GM15510 (cell line): ENCODE data around the gene DOCK7.

Experiments
- POLR2A ChIP-seq: IDR thresholded peaks from 3 replicates; pipeline ENCODE4 v1.6.1; 2011; ENCODE audit warnings: borderline replicate concordance; ENCODE audit not compliant: insufficient read length; ENCODE audit errors: extremely low read depth

The DOCK7 gene

DNA sequence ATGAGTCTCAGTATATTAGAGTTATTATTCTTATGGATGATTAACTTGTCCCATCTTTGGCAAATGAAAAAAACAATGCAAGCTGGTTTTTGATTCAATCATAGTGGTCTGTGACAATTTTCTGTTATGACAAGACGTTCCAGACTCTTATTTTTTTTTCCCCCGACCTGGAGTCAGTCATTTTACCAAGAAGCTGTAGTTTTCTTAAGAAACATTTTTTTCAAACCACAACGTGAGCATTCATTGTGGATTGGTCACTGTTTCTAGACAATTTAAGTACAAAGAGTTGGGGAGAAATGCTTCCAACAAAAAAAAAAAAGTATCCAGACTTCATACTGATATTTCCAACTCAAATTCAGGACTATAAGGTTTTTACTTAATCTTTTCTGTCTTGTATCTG lies 98.9 kb downstream of the DOCK7 start:
- no peak for TF ChIP-seq POLR2A

DNA sequence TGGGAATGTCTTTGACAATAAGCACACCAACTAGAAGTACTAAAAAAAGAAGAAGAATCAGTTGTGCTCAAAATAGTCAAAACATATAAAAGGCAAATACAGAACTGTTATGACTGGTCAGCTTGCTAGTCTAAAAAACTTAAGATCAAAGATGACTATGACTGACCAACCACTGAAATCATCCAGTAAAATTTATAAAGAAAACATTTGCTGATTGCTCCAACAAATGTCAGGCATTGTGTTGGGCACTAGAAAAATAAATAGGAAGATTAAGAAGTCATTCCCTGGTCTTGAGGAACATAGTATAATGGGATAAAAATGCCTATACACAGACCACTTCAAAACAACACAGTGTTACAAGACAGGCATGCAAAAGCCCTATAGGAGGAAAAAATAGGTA lies 100.2 kb downstream of the DOCK7 start:
- TF ChIP-seq POLR2A, result no peak

DNA sequence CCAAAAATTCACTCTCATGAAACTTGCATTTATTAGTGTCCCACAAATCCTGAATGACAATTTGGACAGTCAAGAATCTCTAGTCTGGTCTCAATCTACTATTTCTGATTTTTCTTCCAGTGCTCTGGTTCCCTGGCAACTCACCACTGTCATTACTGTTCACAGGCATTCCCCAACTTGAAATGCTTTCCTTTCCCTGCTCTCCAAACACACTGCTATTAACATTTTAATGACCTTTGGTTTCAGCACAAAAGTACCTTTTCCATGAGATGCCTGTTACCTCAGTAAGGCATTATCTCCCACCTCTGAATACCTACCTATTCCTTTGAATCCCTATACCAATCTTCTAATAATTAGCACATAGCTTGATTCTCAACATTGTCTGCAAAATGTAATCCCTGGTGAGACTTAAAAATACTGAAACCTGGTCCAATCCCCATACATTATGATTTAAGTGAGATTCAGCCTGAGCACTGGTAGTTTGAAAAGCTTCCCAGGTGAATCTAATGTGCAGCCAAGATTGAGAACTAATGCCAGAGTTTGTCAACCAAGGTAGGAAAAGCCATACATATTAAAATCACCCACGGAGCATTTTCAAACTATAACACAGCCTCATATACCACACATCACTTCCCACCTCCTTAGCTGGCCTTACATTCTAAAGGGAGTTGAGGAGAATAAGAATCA lies 102.6 kb downstream of the DOCK7 start:
- TF ChIP-seq POLR2A, result no peak

DNA sequence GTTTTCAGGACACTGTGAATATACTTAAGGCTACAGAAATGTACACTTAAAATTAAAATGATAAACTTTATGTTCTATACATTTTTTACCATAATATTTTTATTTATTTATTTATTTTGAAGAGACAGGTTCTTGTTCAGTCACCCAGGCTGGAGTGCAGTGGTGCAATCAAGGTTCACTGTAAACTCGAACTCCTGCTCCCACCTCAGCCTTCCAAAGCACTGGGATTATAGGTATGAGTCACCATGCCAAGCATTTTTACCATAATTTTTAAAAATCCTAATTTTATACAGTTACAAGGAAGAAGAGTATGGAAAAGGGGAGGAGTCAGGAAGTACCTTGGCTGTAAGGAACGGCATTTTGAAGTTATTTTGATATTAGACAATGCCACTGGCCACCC lies 114.5 kb downstream of the DOCK7 start:
- no peak for TF ChIP-seq POLR2A

DNA sequence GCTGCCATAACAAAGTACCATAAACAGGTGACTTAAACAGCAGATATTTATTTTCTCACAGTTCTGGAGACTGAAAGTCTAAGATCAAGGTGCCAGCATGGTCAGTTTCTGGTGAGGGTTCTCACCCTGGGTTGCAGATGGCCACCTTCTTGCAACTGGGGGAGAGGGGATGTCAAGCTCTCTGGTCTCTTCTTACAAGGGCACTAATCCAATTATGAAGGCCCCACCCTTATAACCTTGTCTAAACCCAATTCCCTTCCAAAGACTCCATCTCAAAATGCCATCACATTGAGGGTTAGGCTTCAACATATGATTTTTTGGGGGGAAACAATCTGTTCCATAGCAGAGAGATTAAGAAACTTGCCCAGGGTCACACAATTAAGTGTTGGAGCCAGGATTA lies 115.7 kb downstream of the DOCK7 start:
- no peak for TF ChIP-seq POLR2A

DNA sequence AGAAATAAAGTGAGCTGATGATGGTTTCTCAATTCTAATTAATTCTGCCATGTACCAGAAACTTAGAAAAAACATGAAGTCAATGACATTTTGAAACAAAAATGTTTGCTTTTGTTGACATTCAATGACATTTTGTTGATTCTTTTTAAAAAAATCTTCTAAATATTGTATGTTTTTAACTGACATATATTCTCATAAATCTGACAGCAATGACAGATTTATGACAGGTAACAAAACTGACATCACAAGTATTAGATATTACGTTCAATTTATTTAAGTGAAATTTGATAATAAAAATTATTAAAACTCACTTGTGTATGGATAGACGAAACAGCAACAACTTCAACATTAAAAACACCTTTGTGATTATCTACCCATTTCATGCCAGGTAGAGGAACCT lies 126.9 kb downstream of the DOCK7 start:
- TF ChIP-seq POLR2A, result no peak

DNA sequence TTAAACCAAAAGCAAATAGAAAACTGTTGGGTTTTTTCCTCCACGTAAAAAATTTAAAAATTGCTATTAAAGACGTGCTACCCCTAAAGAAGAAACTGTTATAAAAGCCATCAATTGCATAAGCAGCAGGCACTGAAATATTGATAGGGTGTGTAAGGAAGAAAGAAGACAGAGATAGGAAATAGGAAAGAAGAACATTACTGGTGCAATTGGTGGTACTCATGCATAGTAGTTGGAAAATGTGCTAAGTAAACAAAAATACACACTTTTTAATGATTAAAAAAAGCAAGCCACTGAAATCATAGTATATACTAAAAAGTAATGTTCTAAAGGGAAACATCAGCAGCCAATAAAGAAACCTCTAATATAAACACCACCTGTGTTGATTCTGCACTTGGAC lies 143.6 kb downstream of the DOCK7 start:
- no peak for TF ChIP-seq POLR2A

DNA sequence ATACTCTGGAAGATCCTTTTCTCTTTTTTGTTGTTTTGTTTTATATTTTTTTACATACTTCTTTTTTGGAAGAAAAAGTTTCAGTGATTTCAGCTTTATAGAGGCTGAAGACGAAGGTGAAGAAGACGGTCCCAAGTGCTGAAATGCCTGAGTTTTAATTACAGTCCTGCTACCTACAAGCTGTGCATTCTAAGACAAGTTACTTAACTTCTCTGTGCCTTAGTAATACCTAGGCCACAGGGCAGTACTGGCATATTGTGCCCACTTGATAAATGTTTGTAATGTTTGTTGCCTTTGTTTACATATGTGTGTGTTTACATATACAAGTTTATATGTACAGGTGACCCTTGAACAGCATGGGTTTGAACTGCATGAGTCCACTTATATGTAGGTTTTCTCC lies 147.1 kb downstream of the DOCK7 start:
- no peak for TF ChIP-seq POLR2A

DNA sequence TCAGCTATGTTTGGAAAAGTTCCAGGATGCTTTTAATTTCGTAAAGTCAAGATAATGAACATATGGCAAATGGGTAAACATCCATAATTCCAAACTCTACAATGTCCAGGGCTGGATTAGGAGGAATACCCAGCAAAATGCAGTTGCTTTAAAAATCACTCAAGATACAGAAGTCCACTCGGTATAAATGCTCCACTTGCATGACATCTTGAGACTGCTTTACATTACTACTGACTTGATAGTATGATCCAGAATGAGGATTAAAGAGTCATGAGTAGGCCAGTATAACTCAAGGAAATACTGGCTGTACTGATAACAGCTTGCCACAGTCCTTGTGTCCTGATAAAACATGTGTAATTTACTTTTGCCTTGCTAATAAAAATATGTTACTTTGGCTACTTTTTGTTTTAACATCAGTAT lies 149.1 kb downstream of the DOCK7 start:
- TF ChIP-seq POLR2A, result no peak

DNA sequence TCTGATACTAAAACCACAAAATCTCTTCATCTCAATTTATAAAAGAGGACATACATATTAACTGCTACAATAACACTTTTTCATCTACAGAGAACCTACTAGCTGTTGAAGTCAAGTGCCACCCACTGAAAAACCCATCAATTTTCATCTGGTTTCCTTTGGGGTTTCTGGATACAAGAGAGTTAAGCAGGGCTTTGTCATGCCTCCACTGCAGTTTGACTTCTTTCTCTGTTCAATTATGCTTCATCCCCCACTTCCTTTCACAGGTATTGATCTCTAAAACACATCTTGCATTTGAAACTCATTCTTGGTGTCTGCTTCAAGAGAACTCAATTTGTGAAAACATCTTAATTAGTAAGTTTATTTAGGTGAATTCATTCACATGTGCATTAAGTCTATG lies 151.3 kb downstream of the DOCK7 start:
- TF ChIP-seq POLR2A, result no peak

DNA sequence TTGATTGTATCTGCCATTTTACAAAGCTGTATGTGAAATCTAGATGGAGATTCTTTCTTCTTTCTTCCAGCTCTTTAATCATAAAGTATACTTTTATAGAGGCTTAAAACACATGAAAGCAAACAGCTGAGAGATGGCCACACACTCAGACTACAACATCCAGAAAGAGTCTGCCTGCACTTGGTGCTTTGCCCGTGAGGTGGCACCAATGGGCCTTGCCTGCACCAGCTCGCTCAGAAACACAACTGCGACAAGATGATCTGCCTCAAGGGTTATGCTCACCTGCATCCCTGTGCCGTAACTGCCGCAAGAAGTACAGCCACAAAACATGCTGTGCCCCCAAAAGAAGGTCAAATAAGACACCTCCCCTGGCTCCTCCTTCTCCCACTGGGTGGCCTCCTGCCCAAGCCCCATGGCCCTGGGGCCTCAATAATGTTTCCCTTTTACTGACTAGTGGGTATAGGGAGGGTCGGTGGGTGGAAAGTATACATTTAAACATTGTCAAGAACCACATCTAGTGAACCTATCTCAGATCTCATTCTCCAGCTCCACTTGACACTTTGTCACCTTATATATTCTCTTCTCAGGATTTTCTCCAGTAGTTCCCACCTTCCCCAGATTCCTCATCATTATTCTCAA lies 157.6 kb downstream of the DOCK7 start:
- TF ChIP-seq POLR2A, result no peak

DNA sequence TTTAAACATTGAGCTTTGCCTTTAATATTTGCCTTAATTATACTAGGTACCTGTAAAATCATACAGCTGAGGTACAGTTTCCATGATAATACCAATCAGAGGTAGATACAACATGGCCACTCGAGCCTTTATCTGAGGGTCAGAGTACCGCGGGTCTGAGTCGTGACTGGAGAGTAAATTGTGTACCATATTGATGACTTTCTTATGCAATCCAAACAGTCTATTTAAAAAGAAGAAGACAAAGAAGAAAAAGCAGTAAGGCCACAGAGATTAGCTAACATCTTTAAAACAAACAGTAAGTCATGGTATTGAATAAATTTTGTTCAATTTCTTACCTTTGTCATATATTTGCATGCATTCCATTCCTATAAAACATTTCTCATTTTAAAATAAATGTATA lies 159.0 kb downstream of the DOCK7 start:
- TF ChIP-seq POLR2A, result no peak

DNA sequence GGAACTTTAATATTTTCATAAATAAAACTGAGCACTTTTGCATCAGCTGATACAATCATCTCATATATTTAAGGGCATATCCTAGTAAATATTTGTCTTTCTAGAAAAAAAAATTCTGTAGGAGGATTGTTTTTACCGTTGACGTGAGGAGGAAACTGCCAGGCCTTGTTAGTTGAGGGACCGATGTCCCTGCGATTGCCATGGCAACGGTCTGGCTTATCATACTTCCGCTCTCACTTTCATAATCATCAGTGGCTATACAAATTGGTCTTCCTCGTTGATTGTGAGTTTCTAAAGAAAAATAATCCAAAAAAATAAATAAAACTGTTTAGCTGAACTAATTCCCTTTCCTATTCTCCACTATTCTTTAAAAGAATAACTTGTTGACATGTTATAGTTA lies 160.2 kb downstream of the DOCK7 start:
- TF ChIP-seq POLR2A, result no peak

DNA sequence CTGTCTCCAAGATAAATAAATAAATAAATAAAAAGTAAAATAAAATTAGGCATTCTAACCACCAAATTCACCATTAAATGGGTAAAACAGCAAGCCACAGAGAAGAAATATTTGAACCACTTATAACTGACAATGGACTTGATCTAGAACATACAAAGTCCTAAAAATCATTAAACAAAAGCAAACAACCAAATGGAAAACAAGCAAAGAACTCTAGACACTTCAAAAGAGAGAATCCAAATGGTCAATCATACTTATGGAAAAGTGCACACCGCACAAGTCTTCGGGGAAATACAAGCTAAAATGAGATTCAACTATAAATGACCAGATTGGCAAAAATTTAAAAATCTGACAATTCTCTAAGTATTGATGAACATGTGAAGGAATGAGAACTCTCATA lies 164.3 kb downstream of the DOCK7 start:
- no peak for TF ChIP-seq POLR2A

DNA sequence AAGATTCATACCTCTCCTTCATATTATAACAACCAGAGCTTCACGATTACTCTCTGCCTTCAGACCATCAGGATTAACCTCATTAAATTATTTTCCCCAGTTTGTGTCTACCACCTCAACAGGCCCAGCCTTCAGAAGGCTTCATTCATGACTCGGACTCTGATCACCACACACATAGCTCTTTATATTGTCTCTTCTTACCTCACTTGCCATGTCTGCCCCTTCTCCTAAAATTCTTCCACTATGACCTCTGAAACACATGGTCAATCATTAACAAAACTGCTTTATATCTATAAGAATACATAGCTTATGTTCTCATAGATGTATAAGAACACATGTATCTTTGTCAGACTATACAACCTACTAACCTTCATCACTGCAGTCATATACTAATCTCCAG lies 171.6 kb downstream of the DOCK7 start:
- no peak for TF ChIP-seq POLR2A

DNA sequence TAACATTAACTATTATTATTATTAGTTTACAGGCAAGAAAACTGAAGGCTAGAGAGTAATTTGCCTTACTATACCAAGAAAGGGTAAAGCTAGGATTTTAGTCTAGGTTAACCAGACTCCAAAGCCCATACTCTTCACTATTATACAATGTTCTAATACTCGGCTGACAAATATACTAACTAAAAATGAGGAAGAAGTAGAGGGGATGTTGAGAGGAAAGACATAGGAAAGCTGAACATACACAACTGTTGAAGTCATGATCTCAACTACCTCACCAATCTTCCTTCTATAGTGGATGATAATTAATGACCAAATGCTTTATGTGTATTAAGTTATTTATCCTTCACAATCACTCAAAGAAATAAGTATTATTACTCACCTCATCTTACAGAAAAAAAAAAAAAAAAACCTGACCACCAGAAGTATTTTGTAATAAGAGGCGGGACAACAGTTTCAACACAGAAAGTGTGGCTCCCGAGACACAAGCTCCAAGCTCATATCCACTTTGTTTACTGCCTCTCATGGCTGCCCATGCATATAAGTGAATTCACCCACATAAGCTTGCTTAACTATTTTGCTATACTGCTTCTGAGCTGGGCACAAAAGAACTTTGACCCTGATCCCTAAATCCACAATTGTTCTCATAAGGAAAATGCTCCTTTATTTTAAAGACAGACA lies 173.3 kb downstream of the DOCK7 start:
- TF ChIP-seq POLR2A, result no peak

DNA sequence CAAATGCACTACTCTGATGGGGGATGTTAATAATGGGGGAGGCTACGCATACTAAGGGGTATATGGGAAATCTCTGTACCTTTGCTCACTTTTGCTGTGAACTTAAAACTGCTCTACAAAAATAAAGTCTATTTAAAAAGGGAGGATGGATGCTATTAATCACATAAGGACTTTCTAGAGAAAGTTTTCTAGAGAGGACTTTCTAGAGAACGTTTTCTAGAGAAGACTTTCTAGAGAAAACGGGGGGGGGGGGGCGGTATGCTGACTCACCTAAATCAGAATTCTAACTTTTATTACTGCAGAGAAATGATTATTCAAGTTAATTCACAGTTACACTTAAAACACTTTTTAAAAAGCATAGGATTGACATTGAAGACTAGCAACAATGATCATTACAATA lies 175.2 kb downstream of the DOCK7 start:
- TF ChIP-seq POLR2A, result no peak

DNA sequence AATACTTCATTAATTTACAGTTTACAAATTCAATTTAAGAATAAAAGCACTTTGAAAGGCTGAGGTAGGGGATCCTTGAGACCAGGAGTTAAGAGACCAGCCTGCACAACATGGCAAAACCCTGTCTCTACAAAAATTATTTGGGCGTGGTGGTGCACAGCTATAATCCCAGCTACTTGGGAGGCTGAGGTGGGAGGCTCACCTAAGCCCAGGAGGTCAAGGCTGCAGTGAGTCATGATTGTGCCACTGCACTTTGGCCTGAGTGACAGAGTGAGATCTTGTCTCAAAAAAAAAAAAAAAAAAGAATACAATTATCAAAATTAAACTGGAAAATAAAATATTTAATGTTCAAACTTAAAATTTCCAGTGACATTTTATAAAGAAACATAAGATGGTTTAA lies 179.2 kb downstream of the DOCK7 start:
- no peak for TF ChIP-seq POLR2A
